Measurements from ENCODE around the gene EPB41L2.

DNA sequence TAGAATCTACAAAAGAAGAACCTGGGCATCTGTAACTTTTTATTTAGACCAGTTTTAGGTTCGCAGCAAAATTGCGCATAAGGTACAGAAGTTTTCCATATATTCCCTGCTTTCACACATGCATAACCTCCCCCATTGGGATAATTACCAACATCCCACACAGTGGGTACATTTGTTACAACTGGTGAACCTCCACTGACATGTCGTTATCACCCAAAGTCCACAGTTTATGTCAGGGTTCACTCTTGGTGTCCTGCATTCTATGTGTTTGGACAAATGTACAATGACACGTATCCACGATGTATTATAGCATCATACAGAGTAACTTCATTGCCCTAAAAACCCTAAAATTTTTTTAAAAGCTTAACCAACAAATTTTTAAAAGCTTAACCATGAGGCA is 126.1 kb downstream of the EPB41L2 start:
- TF ChIP-seq EZH2phosphoT487 (IDR thresholded peaks at IDR 0.05; ENCODE audit: insufficient read depth, low read depth) (no peak), EZH2 (IDR thresholded peaks at IDR 0.05; ENCODE audit: insufficient read depth, poor library complexity, severe bottlenecking) (no peak)
